Cerebellar cortex (tissue), 1 donor: Measurements from ENCODE around the gene IL1RAPL1.

Experiments used
- DNase-seq: peaks from one replicate; pipeline ENCODE4 v3.0.0-alpha.2; 2015; ENCODE audit warnings: low spot score

Gene IL1RAPL1

DNA sequence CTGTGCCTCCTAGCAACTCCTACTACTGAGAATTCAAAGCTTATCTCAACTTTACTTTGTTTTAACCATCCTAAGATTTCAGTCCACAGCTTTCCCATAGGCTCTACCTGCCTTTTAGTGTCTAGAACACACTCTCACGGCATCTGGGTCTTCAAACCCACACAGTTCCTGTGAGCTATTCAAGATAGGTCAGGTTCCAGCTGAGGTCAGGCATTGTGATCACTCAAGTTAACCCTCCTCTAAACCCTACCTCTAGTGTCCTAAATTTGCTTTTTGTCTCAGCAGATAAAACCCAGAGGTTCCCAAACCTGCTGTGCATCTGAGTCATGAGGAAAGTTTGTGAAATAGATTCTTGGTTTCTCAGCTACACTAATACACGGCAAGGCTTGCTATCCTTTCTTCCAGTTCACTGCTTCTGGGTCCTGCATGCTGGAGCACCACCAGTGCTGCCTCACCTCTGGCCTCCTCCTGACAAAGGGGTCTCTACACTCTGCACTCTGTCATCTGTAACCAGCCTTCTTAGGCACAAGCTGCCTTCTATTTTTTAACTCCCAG, 1303.5 kb downstream of the IL1RAPL1 start:
- DNase-seq: no peak

DNA sequence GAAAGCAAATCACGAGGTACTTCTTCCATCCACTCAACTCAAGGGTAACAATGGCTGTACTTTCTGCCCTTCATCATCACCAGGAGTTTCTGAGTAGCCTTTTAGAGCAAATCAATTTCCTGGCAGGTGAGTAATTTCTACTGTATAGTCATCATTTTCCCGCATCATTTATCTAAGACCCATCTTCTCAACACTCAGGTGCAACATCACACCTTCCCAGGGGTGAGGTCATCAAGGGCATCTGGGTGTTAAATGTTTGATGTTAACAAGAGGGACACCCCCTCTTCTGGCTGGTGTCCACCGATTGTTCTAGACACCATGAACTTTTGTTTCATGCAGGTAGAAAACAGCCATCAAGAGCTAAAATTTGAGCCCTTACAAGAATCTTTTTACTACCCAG, 1314.8 kb downstream of the IL1RAPL1 start:
- no peak for DNase-seq

DNA sequence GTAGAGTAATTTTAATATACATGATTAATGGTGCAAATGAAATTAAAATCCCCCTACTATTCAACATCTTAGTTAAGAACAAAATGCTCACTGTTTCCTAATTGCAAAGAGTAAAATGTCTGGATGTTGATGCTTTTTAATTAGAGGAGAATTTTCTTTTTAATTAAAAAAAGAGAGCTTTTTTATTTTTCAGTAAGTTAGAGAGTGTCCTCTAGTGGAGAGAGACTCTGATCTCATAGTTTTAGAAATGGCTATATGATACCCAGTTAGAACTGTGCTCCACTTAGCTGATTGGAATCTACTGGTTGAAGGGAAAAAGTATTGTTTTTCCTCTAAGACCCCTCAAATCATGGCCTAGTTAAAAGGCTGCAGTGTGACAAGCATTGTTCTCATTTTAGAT, 1316.1 kb downstream of the IL1RAPL1 start:
- no peak for DNase-seq

GRCh38 chrX:29911673-29912072, 1324.4 kb downstream of the IL1RAPL1 start:
- no peak for DNase-seq

DNA sequence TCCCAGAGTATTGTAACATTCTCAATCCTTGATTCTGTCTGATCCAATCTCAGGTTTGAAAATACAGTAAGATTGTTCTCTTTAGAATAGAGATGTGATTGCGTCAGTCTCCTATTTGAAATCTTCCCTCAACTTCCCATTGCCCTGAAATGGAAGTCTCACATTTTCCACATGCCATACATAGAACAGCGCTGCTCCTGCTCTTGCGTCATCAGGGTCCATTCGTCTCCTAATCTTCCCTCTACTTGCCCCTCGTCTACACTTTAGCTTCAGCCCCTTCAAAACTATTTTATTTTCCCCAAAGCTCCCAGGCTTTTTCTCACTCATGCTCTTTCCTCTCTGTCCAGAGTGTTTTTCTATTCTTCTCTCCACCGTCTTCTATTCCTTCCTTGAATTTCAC, 1326.4 kb downstream of the IL1RAPL1 start:
- no peak for DNase-seq

GRCh38 chrX:29922607-29923006, 1335.4 kb downstream of the IL1RAPL1 start:
- no peak for DNase-seq

GRCh38 chrX:29926056-29926455, 1338.8 kb downstream of the IL1RAPL1 start:
- DNase-seq: no peak

DNA sequence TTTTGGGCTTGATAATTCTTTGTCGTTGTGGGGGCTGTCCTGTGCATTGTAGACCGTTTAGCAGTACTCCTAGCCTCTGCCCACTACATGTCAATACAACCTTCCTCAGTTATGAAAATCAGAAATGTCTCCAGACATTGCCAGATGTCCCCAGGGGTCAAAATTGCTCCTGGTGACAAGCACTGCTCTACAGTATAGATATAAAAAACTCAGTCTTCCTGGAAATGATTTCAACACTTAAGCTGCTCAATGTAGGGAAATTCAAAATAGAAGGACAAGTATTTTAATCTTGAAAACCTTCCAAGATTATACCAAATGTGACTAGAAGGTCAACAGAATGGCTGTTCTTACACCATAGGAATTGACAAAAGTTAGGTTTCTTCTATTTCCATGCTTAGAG, 1339.4 kb downstream of the IL1RAPL1 start:
- no peak for DNase-seq

DNA sequence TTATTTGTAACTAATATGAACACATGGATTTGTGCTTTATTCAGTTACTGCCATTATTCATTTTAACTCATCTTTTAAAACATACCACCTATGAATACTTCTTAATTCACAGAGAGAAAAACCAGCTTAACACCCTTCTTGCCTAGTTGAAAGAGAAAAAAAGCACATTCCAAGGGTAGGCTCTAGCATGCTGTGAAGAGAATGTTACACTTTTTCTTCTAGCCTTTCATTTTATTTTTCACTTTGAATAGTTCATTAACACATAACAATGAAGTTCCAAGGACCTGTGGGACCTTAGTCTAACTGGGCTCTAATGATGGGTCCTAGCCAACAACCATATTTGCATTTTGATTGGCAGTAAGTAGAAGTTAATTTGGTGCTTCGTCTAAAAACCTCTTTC, 1348.2 kb downstream of the IL1RAPL1 start:
- no peak for DNase-seq

GRCh38 chrX:29940750-29941149, 1353.5 kb downstream of the IL1RAPL1 start:
- no peak for DNase-seq

DNA sequence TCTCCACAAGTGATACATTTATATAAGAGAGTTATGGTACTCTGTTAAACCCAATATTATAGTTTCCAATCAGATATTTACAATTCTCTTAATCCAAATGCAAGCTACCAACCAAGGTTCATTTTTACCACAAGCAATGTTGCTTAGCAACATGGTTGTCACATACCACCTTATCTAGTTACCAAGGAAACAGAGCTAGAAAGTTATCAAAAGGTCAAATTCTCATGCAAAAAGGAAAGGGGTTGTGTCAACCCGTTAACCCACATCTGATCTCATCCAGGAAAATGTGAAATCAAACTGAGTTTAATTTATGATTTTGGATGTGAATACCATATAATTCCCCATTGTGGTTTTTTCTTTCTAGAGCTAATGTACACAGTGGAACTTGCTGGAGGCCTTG, 1354.0 kb downstream of the IL1RAPL1 start:
- DNase-seq: no peak

DNA sequence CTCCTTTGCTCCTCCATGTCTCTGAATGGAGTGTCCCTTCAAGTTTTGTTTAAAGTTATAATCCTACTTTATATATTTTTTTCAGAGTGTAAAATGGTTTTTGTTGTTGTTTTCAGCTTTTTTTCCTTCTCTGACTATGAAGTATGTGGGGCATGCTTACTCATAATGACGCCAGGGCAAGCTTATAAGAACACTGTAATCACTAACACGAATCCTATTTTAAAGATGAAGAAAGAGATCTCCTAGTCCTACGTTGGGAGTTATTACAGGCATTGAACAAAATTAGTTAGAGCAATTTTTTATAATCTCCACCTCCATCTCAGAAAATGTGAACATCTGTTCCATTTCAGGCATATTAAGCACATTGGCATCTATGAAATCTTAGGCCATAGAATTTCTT, 1360.0 kb downstream of the IL1RAPL1 start:
- DNase-seq: no peak

- no peak for DNase-seq
Observed at GRCh38 chrX:29948653-29949052, 1361.4 kb downstream of the IL1RAPL1 start.

DNA sequence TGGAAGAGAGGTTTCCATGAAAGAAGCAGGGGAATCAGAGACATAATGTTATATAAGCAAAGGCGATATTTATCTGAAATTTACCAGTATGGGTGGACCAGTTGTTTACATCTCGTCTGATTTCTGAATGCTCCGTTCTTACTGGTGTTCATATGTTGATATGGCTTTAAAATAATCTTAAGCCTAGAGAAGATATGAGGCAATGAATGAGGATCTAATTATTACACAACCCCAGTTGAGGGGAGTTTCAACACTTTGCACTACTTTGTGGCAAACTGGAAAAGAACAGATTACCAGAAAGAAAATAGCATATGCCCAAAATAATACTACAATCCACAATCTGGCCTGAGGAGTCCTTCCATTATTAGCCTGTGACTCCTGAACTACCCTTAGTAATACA, 1364.8 kb downstream of the IL1RAPL1 start:
- no peak for DNase-seq

GRCh38 chrX:29962061-29962460, 1374.8 kb downstream of the IL1RAPL1 start:
- DNase-seq: no peak

DNA sequence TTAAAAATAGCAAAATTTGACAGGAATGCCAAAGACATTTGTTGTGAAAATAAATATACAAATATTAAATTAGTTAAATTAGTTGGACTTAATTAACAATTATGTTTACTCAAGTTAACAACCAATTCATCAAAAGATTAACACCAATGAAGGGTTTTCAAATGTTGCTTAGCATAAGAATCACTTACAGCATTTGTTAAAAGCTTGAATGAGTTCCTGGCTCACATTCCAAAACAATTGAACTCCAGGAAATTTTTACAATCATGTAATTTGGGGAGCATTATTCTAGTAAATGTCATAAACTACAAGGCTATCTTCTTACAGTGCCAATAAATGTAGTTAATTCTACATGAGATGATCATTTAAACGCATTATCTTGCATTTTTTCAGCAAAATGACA, 1378.4 kb downstream of the IL1RAPL1 start:
- no peak for DNase-seq

DNA sequence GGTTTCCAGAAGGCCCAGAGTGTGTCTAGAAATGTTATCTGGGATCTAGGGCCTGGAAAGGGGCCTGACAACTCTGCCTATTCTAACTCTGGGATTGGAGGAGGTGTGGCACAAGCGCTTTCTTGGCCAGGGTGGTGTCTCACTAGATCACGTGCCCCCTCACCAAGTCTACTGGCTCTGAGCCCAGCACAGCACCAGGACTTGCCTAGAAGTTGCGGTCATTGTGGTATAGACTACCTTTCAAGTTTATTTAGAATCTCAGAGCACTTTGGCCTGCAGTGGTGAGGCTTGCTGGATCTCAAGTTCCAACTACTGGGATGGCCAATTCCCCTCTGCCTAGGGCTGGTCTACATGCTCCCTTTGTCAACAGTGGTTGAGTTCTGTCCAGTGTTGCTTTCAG, 1404.8 kb downstream of the IL1RAPL1 start:
- DNase-seq: no peak

- DNase-seq: no peak
Observed at GRCh38 chrX:30005813-30006212, 1418.6 kb downstream of the IL1RAPL1 start.
